HepG2 (cell line): Measurements from ENCODE around the gene GCNT3. TPM values are rescaled to one million over a fixed set of nuclear protein-coding genes. Genes with fewer than 3 reads are reported as not detected.

Experiments
- AGO2 ChIP-seq: fragments of 200-400 bp; formaldehyde crosslinking; optimal IDR thresholded peaks from 2 replicates; pipeline ENCODE3; 2017; ENCODE audit warnings: mild to moderate bottlenecking, low read depth, low read length, moderate library complexity
- ESRRA ChIP-seq: sonication (generic); formaldehyde crosslinking; IDR thresholded peaks from 2 replicates; pipeline ENCODE4 v1.5.1; 2020; ENCODE audit warnings: mild to moderate bottlenecking, low read depth, missing genetic modification reagents
- POGZ ChIP-seq: sonication (generic); formaldehyde crosslinking; IDR thresholded peaks from 2 replicates; pipeline ENCODE4 v1.4.0; 2020; ENCODE audit warnings: mild to moderate bottlenecking, missing genetic modification reagents
- POLR2AphosphoS5 ChIP-seq: IDR thresholded peaks from 2 replicates; pipeline ENCODE4 v1.6.1; 2012; ENCODE audit warnings: low read depth, low read length
- ZMYM3 ChIP-seq: sonication (generic); formaldehyde crosslinking; IDR thresholded peaks from 2 replicates; pipeline ENCODE4 v1.5.1; 2020; ENCODE audit warnings: mild to moderate bottlenecking, missing genetic modification reagents
- ZNF143 ChIP-seq: sonication (generic); formaldehyde crosslinking; IDR thresholded peaks from 2 replicates; pipeline ENCODE4 v1.4.0; 2020; ENCODE audit warnings: missing genetic modification reagents
- ZNF17 ChIP-seq: sonication (generic); formaldehyde crosslinking; IDR thresholded peaks from 2 replicates; pipeline ENCODE4 v1.5.0; 2020; ENCODE audit warnings: mild to moderate bottlenecking, missing genetic modification reagents
- ZNF234 ChIP-seq: sonication (generic); formaldehyde crosslinking; conservative IDR thresholded peaks from 2 replicates; pipeline ENCODE4 v1.5.1; 2020; ENCODE audit warnings: mild to moderate bottlenecking, missing genetic modification reagents
- ZNF350 ChIP-seq: sonication (generic); formaldehyde crosslinking; IDR thresholded peaks from 2 replicates; pipeline ENCODE4 v1.4.0; 2020; ENCODE audit warnings: mild to moderate bottlenecking, low read depth, missing genetic modification reagents, borderline replicate concordance
- ZNF589 ChIP-seq: sonication (generic); formaldehyde crosslinking; conservative IDR thresholded peaks from 2 replicates; pipeline ENCODE4 v1.8.0; 2022; ENCODE audit warnings: mild to moderate bottlenecking, moderate library complexity, missing genetic modification reagents
- ZNF674 ChIP-seq: sonication (generic); formaldehyde crosslinking; IDR thresholded peaks from 2 replicates; pipeline ENCODE4 v1.5.0; 2020; ENCODE audit warnings: low read depth, mild to moderate bottlenecking, missing genetic modification reagents
- ZNF703 ChIP-seq: sonication (generic); formaldehyde crosslinking; IDR thresholded peaks from 2 replicates; pipeline ENCODE4 v1.5.1; 2020; ENCODE audit warnings: missing genetic modification reagents, mild to moderate bottlenecking, moderate library complexity, borderline replicate concordance
- ZNF761 ChIP-seq: sonication (generic); formaldehyde crosslinking; conservative IDR thresholded peaks from 2 replicates; pipeline ENCODE4 v1.4.0; 2020; ENCODE audit warnings: mild to moderate bottlenecking, missing genetic modification reagents
- ZNF775 ChIP-seq: sonication (generic); formaldehyde crosslinking; IDR thresholded peaks from 2 replicates; pipeline ENCODE4 v1.4.0; 2020; ENCODE audit warnings: missing genetic modification reagents, mild to moderate bottlenecking, moderate library complexity, borderline replicate concordance
- polyA plus RNA-seq, 8 experiments: library from polyadenylated mRNA; depleted of rRNA in 3 of 8; stranded (reverse) in 7 of 8; unstranded in 1 of 8; fragments of >200 nt; fragmentation: Illumina TruSeq in 4 of 8; extraction: Trizol in 4 of 8; gene quantifications; 2 replicates each; pipeline versions ENCODE4 v1.2.1 to v1.2.3, GENCODE V29; 2011 to 2016; ENCODE audit warnings: low read depth in 4 of 8, missing spikeins in 1 of 8, mixed read lengths in 1 of 8; ENCODE audit not compliant: insufficient read depth in 1 of 8
- total RNA-seq, 5 experiments: library from RNA; depleted of rRNA; stranded (reverse); fragments of >200 nt; fragmentation: Illumina TruSeq; extraction: Trizol; gene quantifications; 2 replicates each; pipeline ENCODE4 v1.2.3, GENCODE V29; 2016; ENCODE audit warnings: low read depth in 1 of 5
- TF ChIP-seq, protein P1 (sequence below): sonication (generic); formaldehyde crosslinking; IDR thresholded peaks from 2 replicates; pipeline ENCODE4 v1.4.0; 2020; ENCODE audit warnings: missing genetic modification reagents
- TF ChIP-seq, protein P2 (sequence below): sonication (generic); formaldehyde crosslinking; IDR thresholded peaks from 2 replicates; pipeline ENCODE4 v1.5.0; 2020; ENCODE audit warnings: missing genetic modification reagents
- TF ChIP-seq, protein P3 (sequence below): sonication (generic); formaldehyde crosslinking; IDR thresholded peaks from 2 replicates; pipeline ENCODE4 v1.5.0; 2020; ENCODE audit warnings: mild to moderate bottlenecking, missing genetic modification reagents
- TF ChIP-seq, protein P4 (sequence below): sonication (generic); formaldehyde crosslinking; IDR thresholded peaks from 2 replicates; pipeline ENCODE4 v1.4.0; 2020; ENCODE audit warnings: mild to moderate bottlenecking, low read depth, missing genetic modification reagents
- TF ChIP-seq, protein P5 (sequence below): sonication (generic); formaldehyde crosslinking; IDR thresholded peaks from 2 replicates; pipeline ENCODE4 v1.4.0; 2020; ENCODE audit warnings: missing genetic modification reagents, borderline replicate concordance

GCNT3 gene
- total and polyA plus RNA-seq, 2 of the 13 experiments (the other 11 are each of a cell fraction or from before 2014, with no cell fraction given) = 6.8 to 9.8 TPM

DNA sequence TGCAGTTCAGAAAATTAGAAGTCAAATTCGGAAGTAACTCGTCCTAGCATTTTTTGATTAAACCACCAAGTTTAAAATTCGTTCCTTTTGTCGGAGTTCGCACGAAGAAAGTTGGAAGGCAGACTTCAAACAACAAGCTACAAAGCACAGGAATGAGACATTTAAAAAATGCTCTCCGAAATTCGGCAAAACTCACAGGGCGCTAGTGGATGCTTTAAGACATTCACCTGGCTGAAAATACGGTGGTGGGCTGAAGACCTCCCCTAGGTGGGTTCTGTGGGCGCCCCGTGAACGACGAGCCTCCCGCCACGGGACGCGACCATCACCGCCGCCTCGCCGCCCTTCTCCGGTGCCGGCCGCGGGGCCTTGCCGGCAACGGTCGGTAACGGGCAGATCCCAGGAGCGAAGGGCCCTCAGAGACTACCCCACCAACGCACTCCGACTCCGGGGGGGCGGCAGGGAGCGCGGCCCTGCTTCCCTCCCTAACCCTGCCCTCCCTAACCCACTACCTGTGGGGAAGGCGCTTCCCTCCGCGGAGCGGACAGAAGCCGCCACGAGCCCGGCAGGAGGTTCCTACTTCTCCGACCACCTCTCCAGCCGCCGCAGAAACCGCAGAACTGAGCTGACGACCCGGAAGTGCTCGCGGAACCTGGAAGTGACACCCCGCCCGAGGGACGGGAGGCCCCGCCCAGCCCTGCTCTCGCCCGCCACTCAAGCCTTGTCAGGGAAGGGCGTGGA lies 45.5 kb downstream of the GCNT3 start, which contains the start of gene GTF2A2 (continued):
- TF ChIP-seq ZNF761 (CRISPR knock-in tag) = 0 out of 2 replicates have a peak, but pooled peaks have one; percentile 61
- no peak for TF ChIP-seq ESRRA (CRISPR knock-in tag)
- TF ChIP-seq ZNF350 (CRISPR knock-in tag) = peak; percentile 52; the same call in 1 of the 2 replicates
- TF ChIP-seq ZNF143 (CRISPR knock-in tag) = no peak
- TF ChIP-seq ZNF589 = 0 out of 2 replicates have a peak, but pooled peaks have one; percentile 38
- TF ChIP-seq, protein P1, sequence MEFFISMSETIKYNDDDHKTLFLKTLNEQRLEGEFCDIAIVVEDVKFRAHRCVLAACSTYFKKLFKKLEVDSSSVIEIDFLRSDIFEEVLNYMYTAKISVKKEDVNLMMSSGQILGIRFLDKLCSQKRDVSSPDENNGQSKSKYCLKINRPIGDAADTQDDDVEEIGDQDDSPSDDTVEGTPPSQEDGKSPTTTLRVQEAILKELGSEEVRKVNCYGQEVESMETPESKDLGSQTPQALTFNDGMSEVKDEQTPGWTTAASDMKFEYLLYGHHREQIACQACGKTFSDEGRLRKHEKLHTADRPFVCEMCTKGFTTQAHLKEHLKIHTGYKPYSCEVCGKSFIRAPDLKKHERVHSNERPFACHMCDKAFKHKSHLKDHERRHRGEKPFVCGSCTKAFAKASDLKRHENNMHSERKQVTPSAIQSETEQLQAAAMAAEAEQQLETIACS (CRISPR knock-in tag) = no peak
- peak; percentile 59; the same call in 1 of the 2 replicates for TF ChIP-seq ZNF234
- 0 out of 2 replicates have a peak, but pooled peaks have one; percentile 61 for TF ChIP-seq ZNF703 (CRISPR knock-in tag)
- TF ChIP-seq POLR2AphosphoS5 = peak; percentile 87
- TF ChIP-seq, protein P2, sequence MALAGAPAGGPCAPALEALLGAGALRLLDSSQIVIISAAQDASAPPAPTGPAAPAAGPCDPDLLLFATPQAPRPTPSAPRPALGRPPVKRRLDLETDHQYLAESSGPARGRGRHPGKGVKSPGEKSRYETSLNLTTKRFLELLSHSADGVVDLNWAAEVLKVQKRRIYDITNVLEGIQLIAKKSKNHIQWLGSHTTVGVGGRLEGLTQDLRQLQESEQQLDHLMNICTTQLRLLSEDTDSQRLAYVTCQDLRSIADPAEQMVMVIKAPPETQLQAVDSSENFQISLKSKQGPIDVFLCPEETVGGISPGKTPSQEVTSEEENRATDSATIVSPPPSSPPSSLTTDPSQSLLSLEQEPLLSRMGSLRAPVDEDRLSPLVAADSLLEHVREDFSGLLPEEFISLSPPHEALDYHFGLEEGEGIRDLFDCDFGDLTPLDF (CRISPR knock-in tag) = no peak
- TF ChIP-seq ZNF17 (CRISPR knock-in tag) = no peak
- TF ChIP-seq, protein P3, sequence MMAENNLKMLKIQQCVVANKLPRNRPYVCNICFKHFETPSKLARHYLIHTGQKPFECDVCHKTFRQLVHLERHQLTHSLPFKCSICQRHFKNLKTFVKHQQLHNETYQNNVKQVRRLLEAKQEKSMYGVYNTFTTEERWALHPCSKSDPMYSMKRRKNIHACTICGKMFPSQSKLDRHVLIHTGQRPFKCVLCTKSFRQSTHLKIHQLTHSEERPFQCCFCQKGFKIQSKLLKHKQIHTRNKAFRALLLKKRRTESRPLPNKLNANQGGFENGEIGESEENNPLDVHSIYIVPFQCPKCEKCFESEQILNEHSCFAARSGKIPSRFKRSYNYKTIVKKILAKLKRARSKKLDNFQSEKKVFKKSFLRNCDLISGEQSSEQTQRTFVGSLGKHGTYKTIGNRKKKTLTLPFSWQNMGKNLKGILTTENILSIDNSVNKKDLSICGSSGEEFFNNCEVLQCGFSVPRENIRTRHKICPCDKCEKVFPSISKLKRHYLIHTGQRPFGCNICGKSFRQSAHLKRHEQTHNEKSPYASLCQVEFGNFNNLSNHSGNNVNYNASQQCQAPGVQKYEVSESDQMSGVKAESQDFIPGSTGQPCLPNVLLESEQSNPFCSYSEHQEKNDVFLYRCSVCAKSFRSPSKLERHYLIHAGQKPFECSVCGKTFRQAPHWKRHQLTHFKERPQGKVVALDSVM (CRISPR knock-in tag) = no peak
- peak; percentile 59; the same call in 1 of the 2 replicates for TF ChIP-seq ZMYM3 (CRISPR knock-in tag)
- TF ChIP-seq, protein P4, sequence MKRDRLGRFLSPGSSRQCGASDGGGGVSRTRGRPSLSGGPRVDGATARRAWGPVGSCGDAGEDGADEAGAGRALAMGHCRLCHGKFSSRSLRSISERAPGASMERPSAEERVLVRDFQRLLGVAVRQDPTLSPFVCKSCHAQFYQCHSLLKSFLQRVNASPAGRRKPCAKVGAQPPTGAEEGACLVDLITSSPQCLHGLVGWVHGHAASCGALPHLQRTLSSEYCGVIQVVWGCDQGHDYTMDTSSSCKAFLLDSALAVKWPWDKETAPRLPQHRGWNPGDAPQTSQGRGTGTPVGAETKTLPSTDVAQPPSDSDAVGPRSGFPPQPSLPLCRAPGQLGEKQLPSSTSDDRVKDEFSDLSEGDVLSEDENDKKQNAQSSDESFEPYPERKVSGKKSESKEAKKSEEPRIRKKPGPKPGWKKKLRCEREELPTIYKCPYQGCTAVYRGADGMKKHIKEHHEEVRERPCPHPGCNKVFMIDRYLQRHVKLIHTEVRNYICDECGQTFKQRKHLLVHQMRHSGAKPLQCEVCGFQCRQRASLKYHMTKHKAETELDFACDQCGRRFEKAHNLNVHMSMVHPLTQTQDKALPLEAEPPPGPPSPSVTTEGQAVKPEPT = peak; percentile 74; the same call in 1 of the 2 replicates
- no peak for TF ChIP-seq ZNF775 (CRISPR knock-in tag)
- TF ChIP-seq ZNF674 (CRISPR knock-in tag) = 0 out of 2 replicates have a peak, but pooled peaks have one; percentile 53
- TF ChIP-seq AGO2 = peak; percentile 94
- peak; percentile 77 for TF ChIP-seq POGZ
- TF ChIP-seq, protein P5, sequence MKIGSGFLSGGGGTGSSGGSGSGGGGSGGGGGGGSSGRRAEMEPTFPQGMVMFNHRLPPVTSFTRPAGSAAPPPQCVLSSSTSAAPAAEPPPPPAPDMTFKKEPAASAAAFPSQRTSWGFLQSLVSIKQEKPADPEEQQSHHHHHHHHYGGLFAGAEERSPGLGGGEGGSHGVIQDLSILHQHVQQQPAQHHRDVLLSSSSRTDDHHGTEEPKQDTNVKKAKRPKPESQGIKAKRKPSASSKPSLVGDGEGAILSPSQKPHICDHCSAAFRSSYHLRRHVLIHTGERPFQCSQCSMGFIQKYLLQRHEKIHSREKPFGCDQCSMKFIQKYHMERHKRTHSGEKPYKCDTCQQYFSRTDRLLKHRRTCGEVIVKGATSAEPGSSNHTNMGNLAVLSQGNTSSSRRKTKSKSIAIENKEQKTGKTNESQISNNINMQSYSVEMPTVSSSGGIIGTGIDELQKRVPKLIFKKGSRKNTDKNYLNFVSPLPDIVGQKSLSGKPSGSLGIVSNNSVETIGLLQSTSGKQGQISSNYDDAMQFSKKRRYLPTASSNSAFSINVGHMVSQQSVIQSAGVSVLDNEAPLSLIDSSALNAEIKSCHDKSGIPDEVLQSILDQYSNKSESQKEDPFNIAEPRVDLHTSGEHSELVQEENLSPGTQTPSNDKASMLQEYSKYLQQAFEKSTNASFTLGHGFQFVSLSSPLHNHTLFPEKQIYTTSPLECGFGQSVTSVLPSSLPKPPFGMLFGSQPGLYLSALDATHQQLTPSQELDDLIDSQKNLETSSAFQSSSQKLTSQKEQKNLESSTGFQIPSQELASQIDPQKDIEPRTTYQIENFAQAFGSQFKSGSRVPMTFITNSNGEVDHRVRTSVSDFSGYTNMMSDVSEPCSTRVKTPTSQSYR (CRISPR knock-in tag) = no peak
